H1 (cell line): ENCODE results near the gene ARHGAP10. TPM values are rescaled to one million over a fixed set of nuclear protein-coding genes. Genes with fewer than 3 reads are reported as not detected.

Source experiments
- CTCF ChIA-PET: fragments of 300-600 bp; sonication (Branson Sonifier 250); formaldehyde crosslinking; loops from one replicate; lab custom pipeline; 2021; ENCODE audit not compliant: partially characterized antibody; lab: Charles Lee
- POLR2A ChIA-PET: fragments of 300-600 bp; sonication (Branson Sonifier 250); formaldehyde crosslinking; loops from one replicate; lab custom pipeline; 2021; ENCODE audit warnings: inconsistent platforms; ENCODE audit not compliant: partially characterized antibody; lab: Charles Lee
- DNase-seq, 2 experiments: peaks; one replicate each; pipeline versions ENCODE4 v3.0.0 to v3.0.0-alpha.2; 2010 to 2022; ENCODE audit warnings: low spot score in 2 of 2, low read depth in 1 of 2, mixed read lengths in 1 of 2
- FAIRE-seq: peaks from 2 replicates; lab custom pipeline; 2011; peaks lifted over from hg19 to GRCh38; lab: Jason Lieb, UNC
- H2AFZ ChIP-seq: 2 replicates; pipeline ENCODE4 v1.8.1; 2012; ENCODE audit warnings: low read length, inconsistent platforms
- H2AK5ac ChIP-seq: 2 replicates; pipeline ENCODE4 v1.6.1; 2013; ENCODE audit warnings: low read depth, low read length
- H2BK120ac ChIP-seq: replicated peaks from 2 replicates; pipeline ENCODE3; 2013; ENCODE audit warnings: low read depth, low read length, inconsistent platforms
- H2BK12ac ChIP-seq: 2 replicates; pipeline ENCODE4 v1.6.1; 2013; ENCODE audit warnings: low read depth, low read length
- H2BK15ac ChIP-seq: 2 replicates; pipeline ENCODE4 v1.6.1; 2013; ENCODE audit warnings: low read length
- H2BK20ac ChIP-seq: 2 replicates; pipeline ENCODE4 v1.6.1; 2013; ENCODE audit warnings: low read length
- H2BK5ac ChIP-seq: 2 replicates; pipeline ENCODE4 v1.6.1; 2013; ENCODE audit warnings: low read depth, low read length
- H3K14ac ChIP-seq: 2 replicates; pipeline ENCODE4 v1.6.1; 2013; ENCODE audit warnings: inconsistent platforms; ENCODE audit not compliant: insufficient read length
- H3K18ac ChIP-seq: 2 replicates; pipeline ENCODE4 v1.6.1; 2013; ENCODE audit warnings: low read length; ENCODE audit errors: extremely low read depth
- H3K23ac ChIP-seq: 2 replicates; pipeline ENCODE4 v1.6.1; 2013; ENCODE audit warnings: inconsistent platforms; ENCODE audit not compliant: insufficient read length
- H3K23me2 ChIP-seq: 2 replicates; pipeline ENCODE4 v1.6.1; 2013; ENCODE audit warnings: low read depth, low read length
- H3K27ac ChIP-seq: 2 replicates; pipeline ENCODE4 v1.6.1; 2011; ENCODE audit warnings: low read depth, low read length, inconsistent platforms
- H3K27me3 ChIP-seq, 4 experiments: replicated peaks in 1 of 4; 1 replicate in 1 of 4; 2 replicates in 3 of 4; pipeline versions ENCODE4 v1.6.1 to v1.8.1; 2011 to 2013; ENCODE audit warnings: low read length in 3 of 4, mild to moderate bottlenecking in 3 of 4, inconsistent platforms in 2 of 4, mixed read lengths in 2 of 4, moderate library complexity in 1 of 4; ENCODE audit not compliant: control insufficient read depth in 3 of 4, insufficient read depth in 3 of 4; ENCODE audit errors: extremely low read depth in 1 of 4
- H3K36me3 ChIP-seq, 4 experiments: 2 replicates each; pipeline versions ENCODE4 v1.6.1 to v1.8.1; 2011 to 2013; ENCODE audit warnings: mild to moderate bottlenecking in 4 of 4, low read length in 3 of 4, moderate library complexity in 2 of 4, control low read depth in 1 of 4, inconsistent platforms in 1 of 4; ENCODE audit not compliant: insufficient read depth in 4 of 4, control insufficient read depth in 2 of 4
- H3K4ac ChIP-seq: replicated peaks from 2 replicates; pipeline ENCODE3; 2013; ENCODE audit warnings: low read length, low read depth, mixed read lengths, inconsistent platforms; ENCODE audit not compliant: insufficient read length
- H3K4me1 ChIP-seq, 4 experiments: replicated peaks in 1 of 4; 1 replicate in 1 of 4; 2 replicates in 3 of 4; pipeline versions ENCODE4 v1.6.1 to v1.8.1; 2011 to 2013; ENCODE audit warnings: low read length in 3 of 4, inconsistent platforms in 2 of 4, mixed read lengths in 1 of 4; ENCODE audit not compliant: insufficient read depth in 4 of 4, control insufficient read depth in 3 of 4
- H3K4me2 ChIP-seq, 2 experiments: 2 replicates each; pipeline versions ENCODE4 v1.6.1 to v1.8.1; 2011 to 2013; ENCODE audit warnings: low read depth in 2 of 2, low read length in 2 of 2, control low read depth in 1 of 2, inconsistent platforms in 1 of 2, mild to moderate bottlenecking in 1 of 2; ENCODE audit not compliant: insufficient read depth in 1 of 2
- H3K4me3 ChIP-seq, 4 experiments: fragments of 200-600, 300-600 bp in 1 of 4; sonication (generic), shearing (Covaris generic), sonication (Bioruptor Twin) in 1 of 4; 2 replicates each; pipeline versions ENCODE4 v1.5.1 to v1.8.1; 2011 to 2016; ENCODE audit warnings: low read length in 4 of 4, low read depth in 3 of 4, control low read depth in 2 of 4, inconsistent platforms in 2 of 4, mild to moderate bottlenecking in 2 of 4, mixed read lengths in 1 of 4, moderate library complexity in 1 of 4; ENCODE audit not compliant: insufficient read depth in 2 of 4; ENCODE audit errors: extremely low read depth in 1 of 4
- H3K56ac ChIP-seq: replicated peaks from 2 replicates; pipeline ENCODE3; 2013; ENCODE audit warnings: low read depth, mild to moderate bottlenecking, mixed read lengths, low read length, inconsistent platforms; ENCODE audit not compliant: insufficient read length
- H3K79me1 ChIP-seq: 2 replicates; pipeline ENCODE4 v1.6.1; 2013; ENCODE audit warnings: low read depth, low read length, control low read depth
- H3K79me2 ChIP-seq, 2 experiments: 2 replicates each; pipeline versions ENCODE4 v1.6.1 to v1.8.1; 2012 to 2013; ENCODE audit warnings: low read length in 2 of 2, mild to moderate bottlenecking in 2 of 2, inconsistent platforms in 1 of 2; ENCODE audit not compliant: insufficient read depth in 2 of 2, control insufficient read depth in 1 of 2
- H3K9ac ChIP-seq, 4 experiments: replicated peaks in 1 of 4; 1 replicate in 1 of 4; 2 replicates in 3 of 4; pipeline versions ENCODE4 v1.6.1 to v1.8.1; 2011 to 2013; ENCODE audit warnings: low read depth in 3 of 4, low read length in 3 of 4, control low read depth in 2 of 4, mild to moderate bottlenecking in 2 of 4, moderate library complexity in 2 of 4, inconsistent platforms in 1 of 4; ENCODE audit errors: extremely low read depth in 1 of 4
- H3K9me3 ChIP-seq, 2 experiments: 2 replicates each; pipeline versions ENCODE4 v1.6.1 to v1.8.1; 2012 to 2013; ENCODE audit warnings: mild to moderate bottlenecking in 2 of 2, moderate library complexity in 2 of 2, control low read depth in 1 of 2, inconsistent platforms in 1 of 2, low read depth in 1 of 2, low read length in 1 of 2, mixed read lengths in 1 of 2; ENCODE audit not compliant: insufficient read depth in 2 of 2
- H4K20me1 ChIP-seq, 2 experiments: replicated peaks in 1 of 2; 2 replicates each; pipeline versions ENCODE3 to v1.8.1; 2011 to 2013; ENCODE audit warnings: inconsistent platforms in 2 of 2, low read length in 2 of 2, mild to moderate bottlenecking in 1 of 2; ENCODE audit not compliant: insufficient read depth in 2 of 2, control insufficient read depth in 1 of 2
- H4K5ac ChIP-seq: 2 replicates; pipeline ENCODE4 v1.6.1; 2013; ENCODE audit warnings: low read length, low read depth, mixed read lengths, inconsistent platforms; ENCODE audit not compliant: insufficient read length
- H4K8ac ChIP-seq: 2 replicates; pipeline ENCODE4 v1.8.0; 2013; ENCODE audit warnings: mild to moderate bottlenecking, moderate library complexity, low read length, inconsistent platforms; ENCODE audit not compliant: insufficient read depth; ENCODE audit errors: extremely low read depth
- H4K91ac ChIP-seq: replicated peaks from 2 replicates; pipeline ENCODE3; 2013; ENCODE audit warnings: low read length, mixed read lengths, inconsistent platforms; ENCODE audit not compliant: insufficient read length
- EP300 ChIP-seq, 2 experiments: IDR thresholded peaks; 1 replicate in 1 of 2; 2 replicates in 1 of 2; pipeline ENCODE4 v1.6.1; 2011 to 2012; ENCODE audit warnings: low read depth in 2 of 2, low read length in 2 of 2, mild to moderate bottlenecking in 2 of 2, borderline replicate concordance in 1 of 2, inconsistent platforms in 1 of 2, moderate library complexity in 1 of 2
- WGBS, 2 experiments: shearing (Covaris generic) in 1 of 2; methylation state at CpG; one replicate each; pipeline versions ENCODE4 v1.1.6 to v1.1.7; 2013 to 2015; ENCODE audit warnings: low lambda C conversion rate in 2 of 2, mixed read lengths in 2 of 2, inconsistent platforms in 1 of 2, low coverage in 1 of 2, missing lambda C conversion rate in 1 of 2; ENCODE audit not compliant: insufficient replicate concordance in 2 of 2, insufficient coverage in 1 of 2, insufficient read length in 1 of 2; ENCODE audit errors: extremely low coverage in 1 of 2, missing lambda C conversion rate in 1 of 2; 5-methylcytosine and 5-hydroxymethylcytosine counted together
- polyA plus RNA-seq, 7 experiments: library from polyadenylated mRNA; depleted of rRNA in 3 of 7; stranded (reverse) in 5 of 7; unstranded in 2 of 7; fragments of >200 nt in 5 of 7; fragments of 200-250 nt in 2 of 7; gene quantifications; 1 replicate in 5 of 7; 2 replicates in 1 of 7; 4 replicates in 1 of 7; pipeline versions ENCODE4 v1.2.1 to v1.2.3, GENCODE V29; 2011 to 2013; ENCODE audit warnings: missing spikeins in 2 of 7, mixed read lengths in 2 of 7
- total RNA-seq: library from RNA; stranded (reverse); fragmentation: NEBNext Ultra II Directional; extraction: Animal tissue kit (Norgen Biotek cat#: 25700); gene quantifications from 2 replicates; pipeline ENCODE4 v1.2.1, GENCODE V29; 2021

Gene ARHGAP10
- total and polyA plus RNA-seq, 2 of the 8 experiments (the other 6 are each of a cell fraction or from before 2014, with no cell fraction given) = 3.7 to 6.1 TPM

- Histone ChIP-seq H2BK5ac (no peak overlapping the region), H3K9me3 (no peaks in the 10 kb centered on the region), H3K9ac (no peak overlapping the region), H4K8ac (no peak overlapping the region), H2AK5ac (no peak overlapping the region), H4K20me1 (no peaks in the 10 kb centered on the region), H3K79me2 (no peaks in the 10 kb centered on the region), H3K4me1 (peaks cover 0 to 3% (median 1%) of the 10 kb centered on the region in 4 experiments; a peak in 3 of 7 replicates), H3K23ac (no peak overlapping the region), H2BK12ac (no peak overlapping the region), H3K4me3 (no peak overlapping the region), H2BK15ac (no peak overlapping the region), H4K91ac (no peak overlapping the region), H3K14ac (no peak overlapping the region), H3K27ac (no peak overlapping the region), H3K27me3 (no peaks in the 10 kb centered on the region), H3K4ac (no peak overlapping the region), H2AFZ (no peak overlapping the region), H4K5ac (no peak overlapping the region), H3K56ac (no peak overlapping the region), H3K18ac (no peak overlapping the region), H3K4me2 (no peak overlapping the region), H2BK20ac (no peak overlapping the region), H3K79me1 (no peaks in the 10 kb centered on the region; the same call in 1 of the 2 replicates), H2BK120ac (no peak overlapping the region), H3K36me3 (no peaks in the 10 kb centered on the region; a peak in 1 of 8 replicates), H3K23me2 (no peaks in the 10 kb centered on the region)
- FAIRE-seq (no peak), DNase-seq (no peak)
- TF ChIP-seq EP300 (IDR thresholded peaks at IDR 0.05; ENCODE audit: borderline replicate concordance in 1 of 2, low read depth in 2 of 2, low read length in 2 of 2) = no peak
- 86% methylated on average over 5 of the region's 5 CpGs; no CpG with 5 or more reads in 1 of the 2 experiments for WGBS, 2 experiments
- POLR2A ChIA-PET = no interaction called here
- CTCF ChIA-PET = interaction anchor here (1.1 to 1.5 kb wide), 3 partner anchors 12 to 41 kb away, joined by 3 to 5 read pairs (median 3); no protein-coding TSS in a partner anchor
Observed at GRCh38 chr4:148065075-148065474, 333.2 kb downstream of the ARHGAP10 start.
